ENCODE data around the gene EHD4.

Gene EHD4

DNA sequence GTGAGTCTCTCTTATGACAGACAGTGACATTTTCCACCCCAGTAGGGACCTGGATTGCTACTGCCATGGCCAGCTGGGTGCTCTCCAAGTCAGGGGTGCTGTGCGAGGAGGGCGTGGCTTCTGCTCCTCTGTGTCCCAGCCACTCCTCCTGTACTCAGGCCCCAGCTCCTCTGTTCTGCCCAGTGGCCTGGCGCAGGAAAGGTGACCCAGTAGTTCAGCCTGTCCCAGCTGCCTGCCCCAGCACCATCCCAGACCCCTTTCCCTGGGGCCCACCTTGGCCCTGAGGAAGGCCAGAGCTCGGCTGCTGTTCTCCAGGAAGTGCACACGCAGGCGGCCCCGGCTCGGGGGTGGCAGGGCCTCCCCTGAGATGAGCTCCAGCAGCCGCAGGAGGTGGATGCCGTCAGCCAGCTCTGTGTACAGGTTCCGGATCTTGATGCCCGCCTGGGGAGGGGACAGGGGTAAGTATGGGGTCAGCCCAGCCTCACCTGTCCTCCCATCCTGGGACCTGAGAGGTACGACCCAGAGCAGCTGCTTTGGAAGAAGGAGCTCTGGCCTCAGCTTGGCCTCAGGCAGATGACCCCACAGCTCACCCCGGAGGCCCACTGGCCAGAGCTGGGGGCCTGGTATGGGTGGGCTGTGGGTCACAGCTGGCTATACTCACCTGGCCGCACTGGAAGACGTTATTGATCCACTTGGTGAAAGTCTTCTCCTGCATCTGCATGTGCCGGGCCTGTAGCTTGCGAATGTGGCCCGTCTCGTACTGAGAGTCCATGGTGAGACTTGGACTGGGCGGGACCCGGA lies 79.5 kb downstream of the EHD4 start:
- no peak for DNase-seq

DNA sequence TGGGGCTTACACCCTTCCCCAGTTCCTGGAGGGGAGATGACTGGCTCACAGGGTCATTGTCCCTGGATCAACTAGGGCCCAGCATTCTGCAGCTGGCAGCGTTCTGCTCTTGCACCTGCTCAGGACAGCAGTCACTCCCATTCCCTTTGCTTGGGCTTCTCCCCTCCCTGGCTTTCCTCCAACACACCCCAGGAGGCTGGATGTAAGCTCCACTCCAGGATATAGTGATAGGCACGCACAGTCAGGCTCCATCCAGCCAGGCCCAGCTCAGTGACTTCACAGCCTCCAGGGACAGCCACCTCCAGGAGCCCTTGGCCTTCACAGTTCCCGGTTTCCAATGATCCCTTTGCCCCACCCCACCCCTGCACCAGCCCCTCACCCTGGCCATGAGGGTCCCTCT lies 80.4 kb downstream of the EHD4 start:
- peak; percentile 59 for DNase-seq

- DNase-seq, result no peak
Measured at GRCh38 chr15:41891226-41891625, 81.1 kb downstream of the EHD4 start.

- DNase-seq, result no peak
Measured at GRCh38 chr15:41890050-41890690, 82.2 kb downstream of the EHD4 start.

DNA sequence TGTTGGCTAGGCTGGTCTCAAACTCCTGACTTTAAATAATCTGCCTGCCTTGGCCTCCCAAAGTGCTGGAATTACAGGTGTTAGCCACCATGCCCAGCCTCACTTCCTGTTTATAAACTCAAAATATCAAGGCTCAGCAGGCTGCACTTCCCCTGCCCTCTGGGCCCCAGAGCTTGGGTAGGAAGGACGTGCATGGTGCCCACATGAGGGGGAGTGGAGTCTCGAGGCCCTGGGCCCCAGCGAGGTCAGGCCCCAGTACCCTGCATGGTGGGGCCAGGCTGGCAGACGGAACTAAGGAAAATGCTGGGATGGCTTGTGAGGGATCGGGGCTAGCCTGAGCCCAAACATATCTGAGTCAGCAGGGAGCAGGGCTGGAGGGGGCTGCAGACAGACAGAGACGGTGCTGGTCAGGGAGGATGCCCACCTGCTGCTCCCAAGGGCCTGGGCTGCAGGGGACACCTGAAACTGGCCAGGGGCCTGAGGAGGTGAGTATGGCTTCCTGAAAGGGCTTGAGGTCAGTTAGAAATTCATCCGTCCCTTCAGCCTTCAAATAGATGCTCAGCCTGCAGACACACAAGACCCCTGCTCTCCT lies 83.6 kb downstream of the EHD4 start:
- no peak for DNase-seq

DNA sequence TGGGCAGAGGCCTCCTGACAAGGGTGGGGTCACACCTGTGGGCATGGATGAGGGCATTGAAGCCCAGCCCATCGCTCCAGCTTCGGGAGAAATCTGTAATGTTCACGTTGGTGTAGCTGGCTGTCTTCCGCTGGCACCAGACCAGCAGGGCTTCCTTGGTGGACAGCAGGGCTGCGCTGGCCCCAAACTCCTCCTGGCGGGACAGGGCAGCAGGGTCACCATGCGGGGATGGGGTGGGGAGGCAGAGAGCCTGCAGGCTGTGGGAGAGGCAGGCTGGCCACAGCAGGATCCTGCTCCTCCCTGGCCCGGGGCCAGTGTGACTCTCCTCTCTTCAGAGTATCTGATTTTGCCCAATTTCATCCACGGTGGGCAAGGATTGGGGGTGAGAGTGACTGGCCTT lies 84.5 kb downstream of the EHD4 start:
- no peak for DNase-seq

DNA sequence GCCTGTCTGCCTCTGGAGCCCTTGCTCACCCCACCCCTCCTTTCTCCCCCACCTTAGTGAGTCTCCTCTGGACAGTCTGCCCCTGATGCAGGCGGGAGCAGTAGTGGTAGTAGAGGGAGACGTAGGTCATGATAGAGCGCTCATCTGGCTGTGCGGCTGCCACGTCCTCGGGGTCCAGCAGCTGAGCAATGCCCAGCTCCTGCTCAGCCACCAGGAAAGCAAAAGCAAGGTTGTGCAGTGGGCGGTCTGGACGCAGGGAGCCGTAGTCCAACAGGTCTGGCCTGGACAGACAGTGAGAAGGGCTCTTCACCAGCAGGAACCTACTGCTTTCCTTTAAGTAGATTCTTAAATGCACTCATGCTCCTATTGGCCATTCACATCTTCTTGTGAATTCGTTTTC lies 85.2 kb downstream of the EHD4 start:
- no peak for DNase-seq

- no peak for DNase-seq
Measured at GRCh38 chr15:41886741-41887140, 85.6 kb downstream of the EHD4 start.

DNA sequence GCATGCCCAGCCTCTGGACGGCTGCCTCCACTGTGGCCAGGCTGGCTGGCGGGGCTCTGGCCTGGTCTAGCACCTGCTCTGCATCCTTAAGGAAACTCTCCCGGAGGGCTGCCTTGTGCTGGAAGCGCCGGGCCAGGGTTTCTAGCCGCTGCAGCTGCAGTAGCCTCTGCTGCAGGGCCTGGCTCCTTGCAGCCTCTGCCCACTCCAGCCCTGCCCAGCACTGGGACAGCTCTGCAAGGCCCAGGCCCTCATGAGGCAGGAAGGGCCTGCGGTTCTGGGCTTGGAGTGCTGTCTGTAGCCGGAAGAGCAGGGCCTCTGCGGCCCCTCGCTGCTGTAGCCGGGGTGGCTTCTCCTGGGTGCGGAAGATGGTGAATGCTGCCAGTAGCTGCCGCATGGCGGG lies 86.5 kb downstream of the EHD4 start:
- DNase-seq, result no peak

GRCh38 chr15:41885321-41885720 lies 87.0 kb downstream of the EHD4 start:
- DNase-seq, result no peak

GRCh38 chr15:41884458-41884857 lies 87.9 kb downstream of the EHD4 start:
- no peak for DNase-seq

- DNase-seq, result no peak
Measured at GRCh38 chr15:41883484-41883825, 88.9 kb downstream of the EHD4 start.

DNA sequence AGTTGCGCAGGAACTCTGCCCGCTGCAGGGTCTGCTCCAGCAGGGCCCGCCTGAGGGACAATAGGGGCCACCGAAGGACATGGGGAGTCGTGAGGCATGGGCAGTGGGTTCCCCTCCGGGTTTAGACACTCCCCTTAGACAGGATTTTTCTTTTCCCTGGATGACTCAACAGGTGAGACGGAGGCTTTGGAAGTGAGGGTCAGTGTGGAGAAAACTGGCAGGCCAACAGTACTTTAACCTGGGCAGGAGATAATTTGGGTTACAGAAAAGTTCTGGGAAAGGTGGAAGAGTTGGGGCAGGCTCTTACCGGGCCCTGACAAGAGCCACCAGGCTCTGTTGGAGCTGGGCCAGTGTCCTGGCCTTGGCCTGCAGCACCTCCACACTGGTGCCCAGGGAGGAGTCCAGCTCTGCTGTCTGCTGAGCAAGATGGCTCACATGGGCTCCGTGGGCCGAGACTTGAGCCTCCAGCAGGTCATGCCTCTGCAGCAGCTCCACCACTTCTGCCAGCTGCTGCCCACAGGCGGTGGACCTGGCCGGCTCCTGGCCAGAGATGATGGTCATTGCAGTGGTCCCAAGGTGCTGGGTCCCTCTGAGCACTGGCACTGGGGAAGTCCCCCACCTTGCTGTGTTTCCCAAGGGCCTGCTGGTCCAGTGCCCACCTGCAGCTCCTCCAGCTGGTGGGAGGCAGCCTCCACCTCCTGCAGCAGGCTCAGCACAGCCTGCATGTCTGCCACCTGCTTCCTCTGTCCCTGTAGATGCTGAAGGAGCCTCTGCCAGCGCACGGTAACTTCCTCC lies 89.5 kb downstream of the EHD4 start:
- DNase-seq, result no peak

- no peak for DNase-seq
Measured at GRCh38 chr15:41881920-41882688, 90.3 kb downstream of the EHD4 start.

- DNase-seq, result no peak
Measured at GRCh38 chr15:41881550-41881919, 90.8 kb downstream of the EHD4 start.

- DNase-seq, result no peak
Measured at GRCh38 chr15:41881086-41881485, 91.3 kb downstream of the EHD4 start.

DNA sequence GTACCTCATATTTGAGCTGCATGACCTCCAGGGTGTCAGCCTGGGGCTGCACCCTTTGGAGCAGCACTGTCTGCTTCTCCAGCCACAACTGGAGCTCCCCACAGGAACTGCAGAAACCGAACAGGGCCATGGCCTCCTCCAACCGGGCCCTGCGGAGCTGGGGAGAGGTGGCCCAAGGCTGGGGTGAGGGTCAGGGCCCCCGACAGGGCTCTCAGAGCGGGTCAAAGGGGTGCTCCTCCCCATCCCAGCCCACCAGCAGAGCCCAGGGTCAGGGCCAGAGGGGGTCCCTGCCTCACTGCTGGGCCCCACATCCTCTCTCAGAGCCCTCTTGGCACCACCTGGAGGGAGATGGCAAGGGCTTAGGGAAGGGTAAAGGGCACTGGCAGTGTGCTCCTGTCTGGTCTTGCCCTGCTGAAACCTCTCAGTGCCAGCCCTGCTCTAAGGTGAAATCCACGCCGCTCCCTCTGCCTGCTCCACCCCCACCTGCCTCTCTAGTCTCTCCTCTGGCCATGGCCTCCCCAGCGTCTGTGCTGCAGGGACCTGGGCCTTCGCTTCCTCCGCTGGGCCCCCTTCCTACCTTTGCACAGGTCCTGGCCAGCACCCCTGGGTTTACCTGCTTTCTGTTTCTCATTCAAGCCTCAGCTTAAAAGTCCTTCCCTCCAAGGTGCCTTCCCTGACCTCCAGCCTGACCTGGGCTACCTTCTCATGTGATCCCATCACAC lies 92.0 kb downstream of the EHD4 start:
- DNase-seq, result no peak

DNA sequence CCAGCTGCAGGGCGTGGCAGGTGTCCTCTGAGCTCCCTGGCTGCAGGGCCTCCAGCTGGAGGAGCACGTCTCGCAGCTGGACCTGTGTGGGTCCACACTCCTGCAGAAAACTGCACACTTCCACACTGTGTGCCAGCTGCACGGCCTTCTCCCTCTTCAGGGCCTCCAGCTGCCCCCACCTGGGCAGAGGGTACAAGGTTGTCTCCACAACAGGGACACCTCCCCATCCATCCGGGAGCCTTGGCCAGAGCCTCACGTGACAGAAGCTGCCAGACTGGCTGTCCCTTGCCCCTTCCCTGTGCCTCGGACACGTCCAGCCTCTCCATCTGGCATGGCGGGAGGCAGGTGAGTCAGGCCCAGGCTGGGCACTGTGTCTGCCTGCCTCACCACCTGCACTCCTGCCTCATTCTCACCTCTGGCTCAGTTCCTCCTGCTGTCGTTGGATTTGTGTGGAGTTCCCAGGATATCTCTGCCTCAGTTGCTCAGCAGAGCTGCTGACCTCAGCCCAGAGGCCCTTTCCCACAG lies 93.0 kb downstream of the EHD4 start:
- DNase-seq, result no peak

- no peak for DNase-seq
Measured at GRCh38 chr15:41878355-41878699, 94.0 kb downstream of the EHD4 start.

DNA sequence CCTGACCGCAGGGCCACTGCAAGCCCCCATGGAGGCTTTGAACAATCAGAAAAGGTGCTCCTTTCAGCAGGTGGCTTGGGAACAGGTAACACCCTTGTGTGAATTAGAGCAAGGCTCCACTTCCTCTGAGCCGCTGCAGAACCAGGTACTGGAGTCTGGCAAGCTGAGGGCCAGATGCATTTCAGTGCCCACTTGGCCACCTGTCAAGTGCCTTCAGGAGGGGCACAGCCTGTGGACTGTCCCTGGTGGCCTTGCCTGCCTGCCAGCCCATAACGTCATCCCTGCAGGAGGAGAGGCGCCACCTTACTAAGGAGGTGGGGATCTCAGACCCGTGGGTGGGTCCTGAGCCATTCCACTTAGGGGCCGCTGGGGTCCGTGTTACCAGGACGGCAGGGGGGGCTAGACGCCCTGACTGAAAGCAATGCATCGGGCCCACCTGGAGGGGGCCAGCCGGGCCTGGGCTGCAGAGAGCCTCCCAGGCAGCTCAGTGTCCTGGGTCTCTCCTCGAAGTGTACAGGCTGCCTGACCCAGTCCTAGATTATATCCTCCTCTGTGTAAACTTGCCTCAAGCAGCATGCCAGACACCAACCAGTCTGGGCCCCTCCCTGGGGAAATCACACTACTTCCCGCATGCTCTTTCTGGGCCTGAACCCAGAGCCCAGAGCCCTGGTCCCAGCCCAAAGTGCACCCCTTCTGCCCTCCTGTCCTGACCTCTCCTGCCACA lies 94.6 kb downstream of the EHD4 start:
- DNase-seq, result no peak

DNA sequence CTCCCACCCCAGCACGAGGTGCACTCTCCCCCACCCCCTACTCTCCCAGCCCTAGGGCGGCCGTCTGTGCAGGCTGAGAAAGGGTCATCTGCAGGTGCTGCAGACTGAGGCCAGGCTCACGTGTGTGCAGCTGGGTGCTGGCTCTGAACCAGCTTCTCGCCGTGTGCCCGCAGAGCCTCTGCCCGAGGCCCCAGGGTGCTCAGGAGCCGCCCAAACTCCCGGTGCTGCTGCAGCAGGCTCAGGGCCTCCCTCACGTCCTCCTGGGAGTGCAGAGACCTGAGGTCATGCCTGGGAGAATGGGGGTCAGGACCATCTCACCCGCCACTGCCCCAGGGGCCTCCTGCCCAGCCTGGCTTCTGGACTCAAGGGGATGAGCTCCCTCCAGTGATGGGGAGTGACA lies 95.7 kb downstream of the EHD4 start:
- DNase-seq, result no peak

Data from eye (tissue), 1 donor.